HG03196 (cell line): ENCODE results near the gene MPP2.
"Not testable (repeated sequence)": the region's sequence is repeated elsewhere in the genome, so short reads cannot be mapped to it uniquely, and the experiment has no call there.

ENCODE experiments used
- ATAC-seq: cut with Tn5 transposase; IDR thresholded peaks from one replicate; pipeline ENCODE4 v1.9.1; 2021; ENCODE audit not compliant: unreplicated experiment

MPP2 gene

GRCh38 chr17:43905400-43905984, 1.8 kb downstream of the MPP2 start:
- ATAC-seq: no peak

DNA sequence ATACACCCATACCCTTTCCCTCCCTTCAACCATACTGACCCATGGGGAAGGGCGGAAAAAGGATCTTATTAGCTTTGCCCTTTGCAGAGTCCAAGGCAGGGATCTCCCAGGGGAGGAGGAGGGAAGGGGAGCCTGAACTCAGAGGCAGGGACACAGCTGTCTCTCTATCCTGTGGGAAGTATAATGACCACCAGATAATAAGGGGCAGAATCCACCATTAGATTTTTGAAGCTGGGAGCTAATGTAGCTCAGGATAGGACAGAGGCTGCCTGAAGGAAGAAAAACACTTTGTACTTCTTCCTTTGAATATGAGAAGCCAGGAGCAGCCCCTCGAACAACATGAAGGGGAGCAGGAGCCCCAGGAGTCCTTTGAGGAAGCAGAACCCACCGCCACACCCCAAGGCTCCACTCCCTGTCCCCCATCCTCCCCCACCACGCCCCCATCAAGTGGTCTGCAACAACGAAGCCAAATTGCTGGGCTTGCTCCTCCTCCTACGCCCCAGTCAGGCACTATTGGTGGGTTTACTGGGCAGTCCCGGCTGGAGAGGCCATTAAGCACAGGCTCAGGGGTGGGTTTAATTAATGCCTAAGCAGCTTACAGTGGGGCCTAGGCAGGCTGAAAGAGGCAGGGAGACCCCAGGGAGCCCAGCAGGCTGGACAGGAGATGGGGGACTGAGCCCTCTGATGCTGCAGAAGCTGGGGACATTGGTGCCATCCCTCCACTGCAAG, 5.3 kb downstream of the MPP2 start:
- no peak for ATAC-seq

DNA sequence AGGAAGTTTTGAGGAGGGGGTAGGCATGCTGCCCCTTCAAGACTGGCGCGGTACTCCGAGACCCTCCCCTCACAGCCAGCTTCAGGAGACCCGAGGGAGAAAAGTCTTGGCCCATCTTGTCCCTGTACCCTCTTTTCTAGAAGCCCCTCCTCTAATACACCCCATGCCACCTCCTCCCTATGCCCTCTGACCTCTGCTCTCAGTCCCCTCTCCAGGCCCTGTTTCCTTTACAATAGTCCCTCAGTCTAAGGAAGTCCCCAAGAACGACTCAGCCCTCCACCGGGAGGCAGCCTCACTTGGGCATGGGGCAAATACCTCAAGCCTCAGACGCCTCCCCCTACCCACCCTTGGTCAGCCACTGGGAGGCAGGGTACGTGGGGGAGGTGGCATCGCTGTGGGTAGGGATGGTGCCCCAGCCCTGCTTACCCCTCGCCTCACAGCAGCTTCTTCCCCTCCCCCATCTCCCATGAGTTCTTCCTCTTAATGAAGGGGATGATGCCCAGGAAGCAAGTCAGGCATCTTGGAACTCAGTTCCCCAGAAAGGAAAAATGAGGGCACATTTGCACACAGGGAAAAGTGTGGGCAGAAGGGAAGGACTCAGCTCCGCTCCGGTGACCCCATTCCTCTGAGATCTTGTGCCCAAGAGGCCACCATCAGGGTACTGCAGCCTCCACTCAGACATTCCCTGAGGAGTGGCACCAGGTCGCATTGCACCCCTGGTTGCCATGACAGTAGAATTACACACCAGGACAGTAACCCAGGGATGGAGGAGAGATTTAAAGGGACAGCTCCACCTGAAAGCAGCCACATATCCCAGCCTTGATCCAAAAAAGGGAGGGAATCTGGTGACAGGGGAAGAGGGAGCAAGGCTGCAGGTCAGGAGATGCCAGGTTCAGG, 6.2 kb downstream of the MPP2 start:
- no peak for ATAC-seq

DNA sequence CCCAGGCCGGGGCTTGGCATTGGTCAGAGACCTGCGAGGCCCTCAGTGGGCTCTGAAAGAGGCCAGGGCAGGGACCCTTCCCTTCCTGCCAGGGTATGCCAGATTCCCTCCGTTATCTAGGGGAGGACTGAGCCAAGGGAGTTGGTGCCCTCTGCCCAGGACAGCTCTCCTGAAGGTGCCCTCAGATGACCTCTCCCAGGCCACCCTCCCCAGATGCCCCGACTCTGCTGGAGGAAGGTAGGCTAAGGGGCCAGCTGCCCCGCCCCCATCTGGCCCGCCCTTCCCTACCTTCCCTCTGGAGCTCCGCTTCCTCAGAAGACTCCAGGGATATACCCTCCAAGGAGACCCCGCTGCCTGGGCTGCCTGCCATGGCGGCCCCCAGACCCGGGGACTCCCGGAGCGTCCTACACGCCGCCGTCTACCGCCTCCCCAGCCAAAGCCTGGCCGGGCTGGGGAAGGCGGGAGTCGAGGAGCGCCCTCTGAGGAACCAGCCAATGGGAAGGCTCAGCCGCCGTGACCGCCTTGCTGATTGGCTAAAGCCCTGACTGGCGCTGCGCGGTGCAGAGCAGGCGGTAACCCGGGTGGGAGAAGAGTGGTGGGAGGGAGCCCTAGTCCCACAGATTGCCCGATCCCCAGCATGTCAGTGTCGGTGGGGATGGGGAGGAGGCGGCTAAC, 7.0 kb downstream of the MPP2 start:
- no peak for ATAC-seq

- ATAC-seq: no peak
Observed at GRCh38 chr17:43898446-43898845, 8.9 kb downstream of the MPP2 start.

- no peak for ATAC-seq
Observed at GRCh38 chr17:43897831-43898230, 9.5 kb downstream of the MPP2 start.

GRCh38 chr17:43894494-43894893, 12.8 kb downstream of the MPP2 start:
- ATAC-seq: not testable (repeated sequence)

DNA sequence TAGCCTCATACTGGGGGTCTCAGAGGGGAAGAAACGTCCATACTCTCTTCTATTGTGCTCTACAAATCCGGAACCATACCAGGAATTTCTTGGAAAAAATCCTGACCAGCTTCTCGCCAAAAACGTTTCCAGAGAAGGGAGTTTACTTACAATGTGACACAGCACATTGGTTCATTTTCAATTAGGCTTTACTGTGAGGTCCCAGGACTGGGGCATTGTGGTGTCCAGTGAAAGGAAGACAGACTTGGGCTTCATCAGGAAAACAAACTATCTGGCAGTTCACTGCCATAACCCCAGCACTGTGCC, 14.7 kb downstream of the MPP2 start:
- ATAC-seq: no peak

GRCh38 chr17:43891851-43892646, 15.3 kb downstream of the MPP2 start:
- ATAC-seq: no peak

DNA sequence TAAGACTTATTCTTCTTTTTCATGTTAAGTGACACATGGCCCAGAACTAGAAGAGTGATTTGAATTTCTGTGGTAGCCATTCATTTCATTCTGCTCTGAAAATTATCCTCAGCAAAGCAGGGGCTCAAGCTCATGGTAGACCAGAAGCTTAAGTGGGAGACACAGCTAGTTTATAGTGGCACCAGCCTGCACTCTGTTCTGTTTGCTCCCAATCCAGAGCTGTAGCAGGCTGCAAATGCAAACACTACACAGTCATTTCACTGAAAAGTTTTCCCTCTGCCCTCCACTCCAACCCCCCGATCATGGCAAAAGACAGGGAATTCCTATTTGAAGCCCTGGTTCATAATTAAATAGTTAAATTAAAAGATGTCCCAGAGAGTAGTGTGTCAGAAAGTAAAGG, 17.1 kb downstream of the MPP2 start:
- ATAC-seq: no peak

DNA sequence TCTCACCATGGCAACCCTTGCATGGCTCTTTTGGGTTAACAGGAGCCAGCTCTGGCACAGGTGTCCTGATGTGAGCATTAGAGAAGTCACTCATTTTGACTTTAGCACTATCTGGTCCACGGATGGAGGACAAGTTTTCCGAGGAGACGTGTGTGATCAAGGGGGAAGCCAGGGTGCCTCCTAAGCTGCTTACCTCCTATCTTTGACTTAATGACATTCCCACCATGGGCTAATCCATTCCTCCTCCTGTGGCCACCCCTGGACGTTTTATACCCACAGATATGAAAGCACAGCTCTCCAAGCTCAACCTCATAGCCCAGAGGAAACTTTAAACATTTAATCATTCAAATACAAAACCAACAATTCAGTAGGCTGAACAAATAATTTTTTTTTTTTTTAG, 18.8 kb downstream of the MPP2 start:
- ATAC-seq: no peak

DNA sequence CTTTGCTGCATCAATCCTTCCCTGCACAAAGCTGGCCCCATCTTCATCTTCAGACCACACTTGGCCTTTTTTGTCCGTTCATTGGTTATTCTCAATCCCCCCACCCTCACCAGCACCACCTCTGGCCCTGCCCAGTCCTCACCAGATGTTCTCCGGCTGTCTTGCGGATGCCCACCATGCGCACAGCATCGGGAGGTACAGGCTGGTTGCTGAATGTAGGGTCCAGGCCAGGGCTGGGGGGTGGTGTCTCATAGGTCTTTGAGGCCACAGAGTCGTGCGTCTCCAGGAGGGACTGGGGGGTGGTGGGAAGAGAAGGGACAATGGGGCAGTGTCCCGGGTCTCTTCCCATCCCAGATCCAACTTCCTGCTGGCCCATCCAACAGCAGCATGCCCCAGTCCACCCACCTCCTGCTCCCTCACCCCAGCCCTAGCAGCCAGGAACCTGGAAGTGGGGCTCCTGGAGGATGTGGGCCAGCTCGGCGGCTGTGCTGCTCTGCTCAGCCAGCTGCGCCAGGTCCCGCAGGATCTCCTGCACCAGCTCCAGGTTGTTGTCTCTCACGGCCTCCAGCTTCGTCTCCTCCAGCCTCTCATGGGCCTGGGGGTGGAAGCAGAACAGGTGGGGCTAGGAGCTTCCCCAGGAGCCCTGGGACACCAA, 24.4 kb downstream of the MPP2 start:
- no peak for ATAC-seq

DNA sequence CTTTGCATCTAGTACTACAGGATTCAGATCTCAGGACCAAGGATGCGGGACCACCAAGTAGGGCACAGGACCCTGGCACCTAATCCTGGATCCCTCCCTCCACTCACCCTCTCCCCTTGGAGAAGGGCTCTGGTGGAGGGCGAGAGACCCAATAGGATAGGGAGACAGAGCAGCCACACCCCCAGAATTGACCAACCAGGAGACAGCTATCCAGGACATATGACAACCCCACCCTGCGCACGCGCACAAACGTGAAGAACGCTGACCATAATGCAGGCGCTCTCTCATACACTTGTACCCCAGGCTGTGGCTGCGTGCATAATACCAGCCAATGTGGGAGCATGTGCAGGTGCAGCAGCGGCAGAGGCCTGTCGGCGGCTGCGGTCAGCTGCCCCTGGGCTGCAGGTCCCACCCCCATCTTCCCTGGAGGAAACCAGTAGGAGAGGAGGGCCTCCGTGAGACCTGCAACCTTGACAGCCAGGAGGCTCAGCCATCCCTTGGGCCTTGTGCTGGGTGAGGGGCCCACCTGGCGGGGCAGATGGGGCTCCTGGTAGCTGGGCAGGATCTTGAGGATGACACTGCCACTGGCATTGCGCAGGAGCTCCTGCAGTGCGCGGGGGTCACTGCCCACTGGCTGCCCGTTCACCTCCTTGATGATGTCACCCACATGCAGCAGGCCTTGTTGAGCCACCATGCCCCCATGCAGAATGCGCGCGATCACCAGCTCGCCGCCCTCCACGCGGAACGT, 25.4 kb downstream of the MPP2 start:
- ATAC-seq: no peak

DNA sequence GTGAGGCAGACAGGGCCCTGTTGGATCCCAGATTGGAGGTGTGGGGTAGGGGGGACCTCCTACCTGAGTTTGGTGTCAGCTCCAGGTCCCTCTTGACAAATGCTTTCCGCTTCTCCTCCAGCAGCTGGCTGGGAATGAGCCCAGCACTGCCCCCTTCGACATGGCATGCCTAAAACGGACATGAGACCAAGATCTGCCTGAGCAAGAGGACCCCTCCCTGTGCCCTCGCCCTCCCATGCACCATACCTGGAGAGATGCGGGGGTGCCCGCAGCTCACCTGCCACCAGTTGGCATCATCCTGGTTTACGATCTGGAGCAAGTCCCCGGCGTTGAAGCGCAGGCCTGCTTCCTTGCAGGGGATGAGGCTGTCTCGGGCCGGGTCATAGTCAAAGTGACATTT, 26.2 kb downstream of the MPP2 start:
- ATAC-seq: no peak

DNA sequence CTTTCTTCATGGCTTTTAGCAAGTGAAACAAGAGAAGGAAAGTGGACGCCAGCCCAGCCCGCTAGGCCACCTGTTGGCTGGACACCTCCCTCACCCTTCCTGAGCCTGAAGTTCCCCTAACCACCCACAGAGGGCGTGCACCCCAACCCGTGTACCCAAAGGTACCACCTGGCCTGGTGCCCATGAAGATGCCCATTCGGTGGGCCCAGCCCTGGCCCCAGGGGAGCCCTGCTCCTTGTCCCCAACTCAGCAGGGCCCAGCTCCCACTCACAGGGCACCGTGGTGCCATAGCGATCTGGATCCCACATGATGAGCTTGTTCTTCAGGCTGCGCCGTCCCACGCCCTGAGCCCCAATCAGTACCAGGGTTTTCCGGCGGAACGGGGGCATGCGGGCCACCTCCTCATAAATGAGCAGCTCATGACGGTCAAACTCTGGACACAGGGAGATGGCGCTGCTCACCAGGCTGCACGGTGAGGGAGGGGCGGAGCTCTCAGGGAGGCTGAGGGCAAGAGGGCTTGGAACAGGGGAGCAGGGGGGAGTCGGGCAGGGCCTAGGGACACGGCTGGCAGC, 26.8 kb downstream of the MPP2 start:
- no peak for ATAC-seq

DNA sequence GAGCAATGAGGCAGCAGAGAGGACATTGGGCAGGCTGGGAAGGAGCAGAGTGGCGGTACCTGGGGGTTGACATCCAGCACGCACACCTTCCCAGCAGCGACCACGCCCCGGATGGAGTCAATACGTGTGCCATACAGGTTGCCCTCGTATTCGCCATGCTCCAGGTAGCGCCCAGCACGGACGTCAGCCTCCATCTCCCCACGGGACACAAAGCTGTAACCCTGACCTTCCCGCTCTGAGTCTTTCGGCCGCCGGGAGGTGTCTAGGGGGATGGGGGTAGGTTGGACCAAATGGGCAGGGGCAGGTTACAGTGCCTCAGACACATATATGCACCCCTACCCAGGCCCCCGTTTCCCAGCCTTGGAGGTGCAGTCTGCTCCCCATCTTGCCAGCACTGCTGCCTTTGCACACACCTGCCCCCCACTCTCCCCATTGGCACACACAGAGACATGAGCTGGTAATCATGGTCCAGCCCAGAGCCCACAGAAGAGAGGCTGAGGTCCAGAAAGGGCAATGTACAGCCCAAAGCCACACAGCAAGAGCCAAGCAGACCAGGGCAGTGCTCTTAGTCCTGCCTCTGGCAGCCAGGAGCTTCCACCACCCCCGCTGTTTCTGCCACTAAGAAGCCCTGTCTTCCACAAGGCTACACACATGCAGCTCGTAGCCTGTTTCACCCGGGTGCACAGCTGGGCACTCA, 27.5 kb downstream of the MPP2 start:
- no peak for ATAC-seq

DNA sequence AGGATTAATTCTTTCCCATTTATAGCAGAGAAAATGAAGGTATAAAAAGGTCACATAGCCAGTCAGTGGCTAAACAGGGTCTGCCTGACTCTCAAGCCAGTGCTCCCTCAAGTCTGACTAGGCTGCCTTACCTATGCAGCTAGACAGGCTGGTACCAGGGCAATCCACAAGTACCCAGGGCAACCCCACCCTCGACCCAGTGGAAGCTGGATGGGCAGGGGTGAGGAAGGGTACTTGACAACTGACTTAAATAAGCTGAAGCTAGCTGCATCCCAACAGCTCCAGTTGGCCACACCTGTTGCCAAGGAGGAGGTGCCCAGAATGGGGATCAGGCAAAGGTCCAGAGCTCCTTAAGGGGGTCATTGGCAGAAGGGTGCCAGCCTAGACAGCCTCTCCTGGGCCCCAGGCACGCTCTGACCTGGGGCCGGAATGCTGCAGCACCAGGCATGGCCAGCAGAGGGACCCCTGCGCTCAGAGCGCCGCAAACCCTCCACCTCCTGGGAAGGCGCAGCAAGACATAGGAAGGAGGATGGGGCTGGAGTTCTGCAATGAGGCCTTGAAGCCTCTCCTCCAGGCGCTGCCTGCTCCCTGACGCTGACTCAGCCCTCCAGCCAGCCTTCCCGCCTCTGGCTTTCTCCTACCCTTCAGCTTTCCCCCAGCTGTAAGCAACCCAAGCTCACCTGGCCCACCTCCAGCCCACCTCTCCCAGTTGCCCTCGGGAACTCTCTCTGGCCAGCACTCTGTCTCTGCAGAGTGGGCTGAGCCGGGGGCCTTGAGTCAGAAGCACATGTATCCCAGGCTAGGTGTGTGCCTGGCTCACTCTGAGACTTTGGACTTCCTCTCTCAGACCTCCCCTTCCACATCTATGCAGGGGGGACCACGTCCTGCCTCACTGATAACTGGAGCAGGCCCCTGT, 28.8 kb downstream of the MPP2 start:
- ATAC-seq: no peak
